Measurements from ENCODE around the gene TRIM56.

DNA sequence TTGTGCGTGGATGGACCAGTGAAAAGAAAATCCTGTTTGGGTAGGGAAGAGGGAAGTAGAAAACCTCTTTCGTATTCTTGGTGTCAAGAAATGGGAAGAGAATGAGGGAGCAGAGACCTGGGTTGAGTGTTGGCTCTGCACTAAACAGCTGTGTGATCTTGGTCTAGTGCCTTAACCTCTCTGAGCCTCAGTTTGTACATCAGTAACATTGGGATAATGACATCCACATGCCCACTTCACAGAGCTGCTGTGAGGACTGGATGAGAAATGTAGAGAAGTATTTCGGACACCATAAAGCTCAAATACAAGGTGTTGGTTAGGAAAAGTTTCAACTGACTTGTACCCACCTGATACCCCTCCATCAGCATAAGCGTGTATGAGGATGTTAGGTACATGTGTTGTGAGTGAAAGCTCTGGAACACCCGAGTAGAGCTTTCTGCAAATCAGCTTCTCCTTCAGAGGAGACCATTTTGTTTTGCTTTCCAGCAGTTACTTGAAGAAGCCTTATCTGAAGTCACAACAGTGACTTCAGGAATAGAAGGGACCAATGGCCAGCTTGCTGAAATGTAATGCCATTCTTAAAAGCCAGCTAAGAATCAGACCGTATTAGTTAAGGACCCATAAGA, 11.2 kb downstream of the TRIM56 start:
- no peak for TF ChIP-seq POLR2A (IDR thresholded peaks at IDR 0.05)
- TF ChIP-seq, protein P1, sequence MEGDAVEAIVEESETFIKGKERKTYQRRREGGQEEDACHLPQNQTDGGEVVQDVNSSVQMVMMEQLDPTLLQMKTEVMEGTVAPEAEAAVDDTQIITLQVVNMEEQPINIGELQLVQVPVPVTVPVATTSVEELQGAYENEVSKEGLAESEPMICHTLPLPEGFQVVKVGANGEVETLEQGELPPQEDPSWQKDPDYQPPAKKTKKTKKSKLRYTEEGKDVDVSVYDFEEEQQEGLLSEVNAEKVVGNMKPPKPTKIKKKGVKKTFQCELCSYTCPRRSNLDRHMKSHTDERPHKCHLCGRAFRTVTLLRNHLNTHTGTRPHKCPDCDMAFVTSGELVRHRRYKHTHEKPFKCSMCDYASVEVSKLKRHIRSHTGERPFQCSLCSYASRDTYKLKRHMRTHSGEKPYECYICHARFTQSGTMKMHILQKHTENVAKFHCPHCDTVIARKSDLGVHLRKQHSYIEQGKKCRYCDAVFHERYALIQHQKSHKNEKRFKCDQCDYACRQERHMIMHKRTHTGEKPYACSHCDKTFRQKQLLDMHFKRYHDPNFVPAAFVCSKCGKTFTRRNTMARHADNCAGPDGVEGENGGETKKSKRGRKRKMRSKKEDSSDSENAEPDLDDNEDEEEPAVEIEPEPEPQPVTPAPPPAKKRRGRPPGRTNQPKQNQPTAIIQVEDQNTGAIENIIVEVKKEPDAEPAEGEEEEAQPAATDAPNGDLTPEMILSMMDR (IDR thresholded peaks at IDR 0.05): no peak

Measured in uterus (tissue), 2 donors.